Endothelial cell (in vitro differentiated cells): ENCODE data around the gene MTCP1. TPM values are rescaled to one million over a fixed set of nuclear protein-coding genes. Genes with fewer than 3 reads are reported as not detected.

Source experiments
- DNase-seq: peaks from one replicate; pipeline ENCODE4 v3.0.0; 2021; ENCODE audit warnings: low spot score
- H3K27ac Mint-ChIP-seq: one replicate; pipeline ENCODE4 v1.8.0; 2021; ENCODE audit warnings: mixed read lengths, inconsistent platforms; ENCODE audit not compliant: unreplicated experiment
- H3K27me3 Mint-ChIP-seq: one replicate; pipeline ENCODE4 v1.8.0; 2021; ENCODE audit warnings: mild to moderate bottlenecking, moderate library complexity, mixed read lengths, inconsistent platforms; ENCODE audit not compliant: unreplicated experiment
- H3K36me3 Mint-ChIP-seq: one replicate; pipeline ENCODE4 v1.8.0; 2021; ENCODE audit warnings: mild to moderate bottlenecking, low read depth, mixed read lengths, inconsistent platforms; ENCODE audit not compliant: unreplicated experiment
- H3K4me1 Mint-ChIP-seq: one replicate; pipeline ENCODE4 v1.8.0; 2021; ENCODE audit warnings: mild to moderate bottlenecking, mixed read lengths, inconsistent platforms; ENCODE audit not compliant: unreplicated experiment
- H3K4me3 Mint-ChIP-seq: one replicate; pipeline ENCODE4 v1.8.0; 2021; ENCODE audit warnings: mild to moderate bottlenecking, mixed read lengths, inconsistent platforms; ENCODE audit not compliant: unreplicated experiment
- H3K9me3 Mint-ChIP-seq: one replicate; pipeline ENCODE4 v1.8.0; 2021; ENCODE audit warnings: mixed read lengths, inconsistent platforms; ENCODE audit not compliant: unreplicated experiment
- CTCF ChIP-seq: fragments of 200-600 bp; sonication (generic); IDR thresholded peaks from one replicate; pipeline ENCODE4 v1.5.0; 2021; ENCODE audit warnings: antibody characterized with exemption; ENCODE audit not compliant: unreplicated experiment
- total RNA-seq: library from RNA; stranded (reverse); fragmentation: NEBNext Ultra II Directional; extraction: Animal tissue kit (Norgen Biotek cat#: 25700); gene quantifications from one replicate; pipeline ENCODE4 v1.2.1, GENCODE V29; 2021; ENCODE audit not compliant: unreplicated experiment

Gene MTCP1
- total RNA-seq, 1 donor from 2014 or later = 15.2 TPM

DNA sequence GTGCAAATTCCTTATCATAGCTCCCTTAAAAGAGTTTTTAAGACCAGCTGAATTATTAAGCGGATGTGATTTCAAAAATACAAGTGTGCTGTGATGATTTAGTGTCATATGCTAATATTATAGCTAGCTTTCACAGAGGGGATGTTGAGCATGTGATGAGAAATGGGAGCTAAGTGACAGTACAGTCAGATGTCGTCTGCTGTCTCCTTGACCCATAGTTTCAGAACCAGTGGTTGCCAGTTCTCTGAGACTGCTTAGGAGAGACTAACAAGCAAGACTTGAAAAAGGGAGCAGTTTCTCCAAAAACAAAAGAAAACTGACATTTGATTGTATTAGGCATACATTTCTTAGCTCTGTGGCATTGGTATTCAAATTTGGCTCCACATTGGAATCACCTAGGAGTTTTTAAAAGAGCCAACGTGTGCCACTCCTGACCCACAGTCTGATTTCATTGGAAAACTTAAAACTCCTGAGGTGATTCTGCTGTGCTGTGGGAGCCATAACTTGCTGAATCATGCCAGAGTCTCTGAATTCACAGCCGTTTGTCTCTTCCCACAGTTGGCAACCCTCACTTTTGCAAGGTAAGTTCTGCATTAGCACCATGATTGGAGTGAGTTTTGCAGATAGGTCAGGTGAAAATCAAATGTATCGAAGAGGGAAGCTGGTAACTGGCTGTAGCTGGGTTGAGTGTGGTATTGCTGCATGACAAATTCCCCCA, 24.0 kb downstream of the MTCP1 start:
- peaks cover 3% of the 10 kb centered on the region for H3K36me3 Mint-ChIP-seq
- DNase-seq = no peak
- no peak for TF ChIP-seq CTCF
- no peak overlapping the region for H3K4me3 Mint-ChIP-seq
- peaks cover 3% of the 10 kb centered on the region for H3K27me3 Mint-ChIP-seq
- H3K4me1 Mint-ChIP-seq = no peaks in the 10 kb centered on the region
- H3K27ac Mint-ChIP-seq = no peak overlapping the region
- no peaks in the 10 kb centered on the region for H3K9me3 Mint-ChIP-seq

- no peaks in the 10 kb centered on the region for H3K4me1 Mint-ChIP-seq
- TF ChIP-seq CTCF = no peak
- H3K27ac Mint-ChIP-seq = no peak overlapping the region
- no peaks in the 10 kb centered on the region for H3K9me3 Mint-ChIP-seq
- H3K27me3 Mint-ChIP-seq = peaks cover 3% of the 10 kb centered on the region
- DNase-seq = no peak
- H3K4me3 Mint-ChIP-seq = no peak overlapping the region
- H3K36me3 Mint-ChIP-seq = peaks cover 3% of the 10 kb centered on the region
These were observed 24.7 kb downstream of the MTCP1 start for GRCh38 chrX:155046129-155046810.

DNA sequence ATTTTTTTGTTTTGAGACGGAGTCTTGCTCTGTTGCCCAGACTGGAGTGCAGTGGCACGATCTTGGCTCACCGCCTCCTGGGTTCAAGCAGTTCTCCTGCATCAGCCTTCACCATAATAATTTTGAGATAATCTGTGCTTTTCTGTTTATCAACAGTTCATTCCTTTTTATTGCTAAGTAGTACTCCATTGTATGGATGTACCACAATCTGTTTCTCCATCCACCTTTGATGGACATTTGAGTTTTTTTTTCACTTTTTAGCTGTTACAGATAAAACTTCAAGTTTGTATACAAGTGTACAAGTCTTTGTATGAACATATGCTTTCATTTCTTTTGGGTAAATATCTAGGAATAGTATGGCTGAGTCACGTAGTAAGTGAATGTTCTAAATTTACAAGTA, 35.2 kb downstream of the MTCP1 start:
- no peak for TF ChIP-seq CTCF
- Mint-ChIP-seq H3K4me1 (no peaks in the 10 kb centered on the region), H3K27me3 (no peaks in the 10 kb centered on the region), H3K27ac (no peak overlapping the region), H3K36me3 (peaks cover 14% of the 10 kb centered on the region), H3K9me3 (no peaks in the 10 kb centered on the region), H3K4me3 (no peak overlapping the region)
- no peak for DNase-seq

DNA sequence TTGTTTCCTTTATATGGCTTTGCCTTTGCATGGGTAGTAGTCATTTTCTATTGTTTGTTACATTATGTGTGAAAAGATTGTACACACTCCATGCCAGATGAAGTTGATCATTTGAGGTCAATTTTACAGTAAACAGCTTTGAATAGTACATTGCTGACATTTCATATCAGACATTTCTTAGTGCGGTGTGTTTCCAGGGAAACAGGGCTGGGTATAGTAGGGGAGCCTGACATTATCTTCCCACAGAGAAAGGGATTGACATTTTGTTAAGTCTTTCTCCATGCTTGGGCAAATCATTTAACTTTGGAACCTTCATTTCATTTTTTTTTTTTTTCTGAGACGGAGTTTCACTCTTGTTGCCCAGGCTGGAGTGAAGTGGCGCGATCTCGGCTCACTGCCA, 39.3 kb downstream of the MTCP1 start:
- Mint-ChIP-seq H3K4me1 (no peaks in the 10 kb centered on the region), H3K4me3 (no peak overlapping the region), H3K9me3 (no peaks in the 10 kb centered on the region), H3K27ac (no peak overlapping the region), H3K36me3 (peaks cover 14% of the 10 kb centered on the region), H3K27me3 (no peaks in the 10 kb centered on the region)
- no peak for DNase-seq
- no peak for TF ChIP-seq CTCF

DNA sequence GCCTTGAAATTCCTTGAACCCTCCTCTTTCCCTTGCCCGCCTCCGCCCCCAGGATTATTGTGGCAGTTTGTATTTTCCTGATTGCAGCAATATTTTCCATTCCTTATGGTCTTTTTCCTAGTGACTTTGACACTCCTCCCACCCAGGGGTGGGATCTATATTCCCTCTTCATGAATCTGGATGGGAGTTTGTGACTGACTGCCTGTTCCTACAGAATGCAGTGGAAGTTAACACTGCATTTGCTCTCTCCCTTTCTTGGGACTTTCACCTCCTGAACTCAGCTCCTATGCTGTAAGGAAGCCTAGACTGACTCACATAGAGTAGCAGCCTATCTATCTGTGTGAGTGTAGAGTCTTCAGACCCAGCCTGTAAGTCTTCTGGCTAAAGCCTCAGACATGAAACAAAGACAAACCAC, 42.1 kb downstream of the MTCP1 start:
- H3K27ac Mint-ChIP-seq = no peak overlapping the region
- DNase-seq = no peak

More for the DNA sequence above, 42.1 kb downstream of the MTCP1 start:
- no peak for TF ChIP-seq CTCF
- H3K36me3 Mint-ChIP-seq = no peaks in the 10 kb centered on the region
- H3K4me3 Mint-ChIP-seq = no peak overlapping the region
- H3K27me3 Mint-ChIP-seq = peaks cover 2% of the 10 kb centered on the region
- no peaks in the 10 kb centered on the region for H3K9me3 Mint-ChIP-seq
- H3K4me1 Mint-ChIP-seq = no peaks in the 10 kb centered on the region
